ENCODE measurements around the gene EPN2.

The EPN2 gene

DNA sequence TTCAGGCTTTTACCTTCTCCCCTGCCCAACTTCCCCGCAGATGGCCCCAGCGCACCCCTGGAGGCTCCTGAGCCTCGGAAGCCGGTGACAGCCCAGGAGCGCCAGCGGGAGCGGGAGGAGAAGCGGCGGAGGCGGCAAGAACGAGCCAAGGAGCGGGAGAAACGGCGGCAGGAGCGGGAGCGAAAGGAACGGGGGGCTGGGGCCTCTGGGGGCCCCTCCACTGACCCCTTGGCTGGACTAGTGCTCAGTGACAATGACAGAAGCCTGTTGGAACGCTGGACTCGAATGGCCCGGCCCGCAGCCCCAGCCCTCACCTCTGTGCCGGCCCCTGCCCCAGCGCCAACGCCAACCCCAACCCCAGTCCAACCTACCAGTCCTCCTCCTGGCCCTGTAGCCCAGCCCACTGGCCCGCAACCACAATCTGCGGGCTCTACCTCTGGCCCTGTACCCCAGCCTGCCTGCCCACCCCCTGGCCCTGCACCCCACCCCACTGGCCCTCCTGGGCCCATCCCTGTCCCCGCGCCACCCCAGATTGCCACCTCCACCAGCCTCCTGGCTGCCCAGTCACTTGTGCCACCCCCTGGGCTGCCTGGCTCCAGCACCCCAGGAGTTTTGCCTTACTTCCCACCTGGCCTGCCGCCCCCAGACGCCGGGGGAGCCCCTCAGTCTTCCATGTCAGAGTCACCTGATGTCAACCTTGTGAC is 144.7 kb downstream of the EPN2 start:
- H3K4me3 ChIP-seq (ENCODE audit: low read depth, low read length): no peak overlapping the region
- TF ChIP-seq CTCF (conservative IDR thresholded peaks at IDR 0.05; ENCODE audit: low read depth, low read length): no peak
- DNase-seq (ENCODE audit: low read depth): no peak

DNA sequence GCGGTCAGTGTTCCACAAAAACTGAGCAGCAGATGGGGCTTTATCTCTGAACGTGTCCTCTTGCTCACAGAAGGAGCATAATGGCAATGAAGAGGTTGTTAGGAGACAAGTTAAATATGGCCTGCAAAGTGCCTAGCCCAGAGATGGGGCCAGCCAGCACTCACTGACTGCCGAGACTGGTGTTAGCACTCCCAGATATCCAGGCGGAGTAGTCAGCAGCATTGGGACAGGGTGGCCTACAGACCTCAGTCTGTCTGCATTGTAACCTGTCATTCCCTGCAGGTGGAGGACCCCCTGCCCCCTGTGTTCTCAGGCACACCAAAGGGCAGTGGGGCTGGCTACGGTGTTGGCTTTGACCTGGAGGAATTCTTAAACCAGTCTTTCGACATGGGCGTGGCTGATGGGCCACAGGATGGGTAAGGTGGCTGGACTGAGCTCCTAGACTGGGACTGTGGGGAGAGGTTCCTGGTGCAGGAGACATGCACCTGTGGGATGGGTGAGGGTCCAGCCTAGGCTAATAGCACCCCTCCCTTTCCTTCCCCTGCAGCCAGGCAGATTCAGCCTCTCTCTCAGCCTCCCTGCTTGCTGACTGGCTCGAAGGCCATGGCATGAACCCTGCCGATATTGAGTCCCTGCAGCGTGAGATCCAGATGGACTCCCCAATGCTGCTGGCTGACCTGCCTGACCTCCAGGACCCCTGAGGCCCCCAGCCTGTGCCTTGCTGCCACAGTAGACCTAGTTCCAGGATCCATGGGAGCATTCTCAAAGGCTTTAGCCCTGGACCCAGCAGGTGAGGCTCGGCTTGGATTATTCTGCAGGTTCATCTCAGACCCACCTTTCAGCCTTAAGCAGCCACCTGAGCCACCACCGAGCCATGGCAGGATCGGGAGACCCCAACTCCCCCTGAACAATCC is 145.6 kb downstream of the EPN2 start:
- no peak for TF ChIP-seq CTCF (conservative IDR thresholded peaks at IDR 0.05; ENCODE audit: low read depth, low read length)
- no peak overlapping the region for H3K4me3 ChIP-seq (ENCODE audit: low read depth, low read length)

DNA sequence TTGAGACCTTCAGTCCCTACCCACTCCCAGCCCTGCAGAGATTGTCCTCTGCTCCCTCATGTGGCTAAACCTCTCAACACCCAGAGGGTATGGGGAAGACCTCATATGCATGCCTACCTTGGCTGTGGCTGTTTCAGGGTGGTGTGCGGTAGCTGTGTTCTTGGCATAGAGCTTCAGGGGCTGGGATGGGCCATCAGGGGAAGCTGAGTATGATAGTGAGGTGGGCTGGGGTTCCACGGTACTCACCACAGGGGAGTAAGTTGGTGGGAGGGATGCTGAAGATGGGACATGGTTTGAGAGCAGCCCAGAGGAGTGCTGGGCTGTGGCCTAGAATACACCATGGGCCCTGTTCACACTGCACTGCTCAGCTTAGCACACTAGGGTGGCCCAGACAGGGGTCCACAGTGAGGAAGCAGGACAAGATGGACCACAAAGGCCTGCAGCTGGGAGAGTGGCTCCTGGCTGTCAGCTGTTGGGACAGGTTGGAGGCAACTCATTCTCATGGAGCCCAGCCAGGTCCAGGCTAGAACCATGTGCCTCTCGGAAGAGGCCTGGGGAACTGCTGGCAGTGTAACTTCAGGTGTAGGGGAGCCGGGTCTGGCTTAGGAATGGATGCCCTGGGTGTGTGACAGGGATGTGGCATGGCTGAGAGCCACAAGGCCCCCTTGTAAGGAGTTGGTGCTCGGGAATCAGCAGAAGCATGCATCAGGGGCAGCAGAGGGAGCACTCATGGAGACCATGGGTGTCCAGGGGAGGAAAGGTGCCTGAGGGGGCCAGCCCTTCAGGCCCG is 146.7 kb downstream of the EPN2 start:
- no peak overlapping the region for H3K4me3 ChIP-seq (ENCODE audit: low read depth, low read length)
- peak; percentile 35 for DNase-seq (ENCODE audit: low read depth)
- TF ChIP-seq CTCF (conservative IDR thresholded peaks at IDR 0.05; ENCODE audit: low read depth, low read length): no peak

More for the DNA sequence above, 145.6 kb downstream of the EPN2 start:
- DNase-seq (ENCODE audit: low read depth): no peak

DNA sequence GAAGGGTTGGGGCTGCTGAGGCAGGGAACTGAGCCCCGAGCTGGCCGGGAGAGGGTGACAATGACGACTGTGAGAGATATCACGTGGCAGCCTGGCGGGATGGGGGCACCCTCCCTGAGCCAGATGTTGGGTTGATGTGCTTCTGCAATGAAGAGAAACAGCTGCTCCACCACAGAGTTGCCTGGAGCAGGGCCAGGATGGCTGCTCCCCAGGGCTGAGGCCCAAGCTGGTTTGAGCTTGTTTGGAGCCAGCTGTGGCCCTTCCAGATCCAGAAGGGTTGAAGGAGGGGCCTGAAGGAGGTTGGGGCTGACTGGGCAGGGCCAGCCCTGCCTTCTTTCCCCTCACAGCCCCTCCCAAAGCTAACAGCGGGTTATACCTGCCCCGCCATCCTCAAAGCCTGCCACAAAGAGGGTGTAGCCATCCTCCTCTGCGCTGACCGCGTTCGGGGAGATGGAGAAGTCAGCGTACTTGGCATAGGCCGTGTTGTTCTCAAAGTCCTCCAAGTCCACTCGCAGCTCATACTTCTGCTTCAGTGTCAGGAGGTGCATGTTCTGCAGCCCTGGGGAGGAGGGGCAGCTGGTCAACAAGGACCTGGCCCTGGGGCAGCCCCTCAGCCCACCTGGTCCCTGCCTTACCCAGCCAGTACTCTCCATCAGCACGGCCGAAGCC is 147.7 kb downstream of the EPN2 start:
- TF ChIP-seq CTCF (conservative IDR thresholded peaks at IDR 0.05; ENCODE audit: low read depth, low read length): no peak
- H3K4me3 ChIP-seq (ENCODE audit: low read depth, low read length): peak overlapping the region; percentile 0
- peak; percentile 96 for DNase-seq (ENCODE audit: low read depth)

- no peak for DNase-seq (ENCODE audit: low read depth)
- no peak for TF ChIP-seq CTCF (conservative IDR thresholded peaks at IDR 0.05; ENCODE audit: low read depth, low read length)
- H3K4me3 ChIP-seq (ENCODE audit: low read depth, low read length): peak overlapping the region; percentile 10
Observed at GRCh38 chr17:19385521-19385983, 148.4 kb downstream of the EPN2 start.
